ENCODE measurements around the gene FAM25A.
A peak's percentile ranks its signal among the peaks of the same experiment; 100 is the strongest.
"Not testable (repeated sequence)": the region's sequence is repeated elsewhere in the genome, so short reads cannot be mapped to it uniquely, and the experiment has no call there.

The FAM25A gene

GRCh38 chr10:87000491-87000890 lies 19.6 kb upstream of the FAM25A start:
- H3K27me3 ChIP-seq (replicated peaks; ENCODE audit: insufficient read depth, low read length): no peaks in the 10 kb centered on the region
- no peak overlapping the region for H2AFZ ChIP-seq (ENCODE audit: low read length)
- H3K36me3 ChIP-seq (replicated peaks; ENCODE audit: insufficient read depth, low read length): no peaks in the 10 kb centered on the region
- no peak overlapping the region for H3K9ac ChIP-seq (ENCODE audit: low read length)
- no peak for DNase-seq
- H3K79me2 ChIP-seq (ENCODE audit: low read length): no peaks in the 10 kb centered on the region
- no peaks in the 10 kb centered on the region for H3K9me3 ChIP-seq (replicated peaks; ENCODE audit: insufficient read depth, low read length)
- no peaks in the 10 kb centered on the region for H3K4me1 ChIP-seq (ENCODE audit: low read length)
- H4K20me1 ChIP-seq (ENCODE audit: insufficient read depth, low read length): no peaks in the 10 kb centered on the region
- no peak overlapping the region for H3K4me3 ChIP-seq (ENCODE audit: low read length)
- H3K4me2 ChIP-seq (ENCODE audit: low read depth, low read length): no peak overlapping the region
- H3F3A ChIP-seq (ENCODE audit: insufficient read depth, low read length): no peaks in the 10 kb centered on the region
- H3K9me2 ChIP-seq (replicated peaks; ENCODE audit: insufficient read depth, low read length): no peaks in the 10 kb centered on the region
- TF ChIP-seq EZH2 (optimal IDR thresholded peaks at IDR 0.05; ENCODE audit: low read depth, low read length): no peak
- no peak for TF ChIP-seq EZH2phosphoT487 (IDR thresholded peaks at IDR 0.05; ENCODE audit: low read length)
- TF ChIP-seq CTCF (IDR thresholded peaks at IDR 0.05; ENCODE audit: low read length): no peak
- H3K27ac ChIP-seq (ENCODE audit: low read length): no peak overlapping the region

DNA sequence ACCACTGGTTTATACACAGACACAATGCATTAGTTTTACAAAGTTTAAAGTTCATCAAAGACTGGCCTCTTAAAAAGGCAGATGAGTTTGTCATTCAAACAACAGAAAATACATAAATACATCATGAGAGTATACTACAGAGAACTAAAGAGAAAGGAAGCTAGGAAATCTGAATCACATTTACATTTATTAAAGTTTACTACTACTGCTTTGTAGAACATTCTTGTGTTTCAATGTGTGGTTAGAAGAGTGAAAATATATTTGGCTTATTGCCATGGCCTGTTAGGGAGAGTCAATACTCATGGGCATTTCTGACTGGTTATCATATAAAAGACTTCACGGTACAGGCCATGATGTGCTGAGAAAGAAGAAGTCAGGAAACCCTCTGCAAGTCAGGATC lies 13.0 kb upstream of the FAM25A start:
- not testable (repeated sequence) for H3K27ac ChIP-seq (ENCODE audit: low read length); H3K36me3 ChIP-seq (replicated peaks; ENCODE audit: insufficient read depth, low read length); H3F3A ChIP-seq (ENCODE audit: insufficient read depth, low read length); H3K4me3 ChIP-seq (ENCODE audit: low read length); H3K9me2 ChIP-seq (replicated peaks; ENCODE audit: insufficient read depth, low read length); H3K4me1 ChIP-seq (ENCODE audit: low read length); H3K27me3 ChIP-seq (replicated peaks; ENCODE audit: insufficient read depth, low read length); H3K4me2 ChIP-seq (ENCODE audit: low read depth, low read length); H3K79me2 ChIP-seq (ENCODE audit: low read length); H3K9me3 ChIP-seq (replicated peaks; ENCODE audit: insufficient read depth, low read length); H3K9ac ChIP-seq (ENCODE audit: low read length); H2AFZ ChIP-seq (ENCODE audit: low read length); DNase-seq; H4K20me1 ChIP-seq (ENCODE audit: insufficient read depth, low read length)

GRCh38 chr10:87007674-87008073 lies 12.4 kb upstream of the FAM25A start:
- not testable (repeated sequence) for H3K27ac ChIP-seq (ENCODE audit: low read length)

GRCh38 chr10:87008303-87008702 lies 11.8 kb upstream of the FAM25A start:
- H2AFZ ChIP-seq (ENCODE audit: low read length); H3F3A ChIP-seq (ENCODE audit: insufficient read depth, low read length); DNase-seq; H3K27me3 ChIP-seq (replicated peaks; ENCODE audit: insufficient read depth, low read length); H3K9me3 ChIP-seq (replicated peaks; ENCODE audit: insufficient read depth, low read length); H4K20me1 ChIP-seq (ENCODE audit: insufficient read depth, low read length); H3K4me2 ChIP-seq (ENCODE audit: low read depth, low read length); H3K27ac ChIP-seq (ENCODE audit: low read length); H3K36me3 ChIP-seq (replicated peaks; ENCODE audit: insufficient read depth, low read length); H3K4me1 ChIP-seq (ENCODE audit: low read length); H3K9ac ChIP-seq (ENCODE audit: low read length); H3K79me2 ChIP-seq (ENCODE audit: low read length); H3K9me2 ChIP-seq (replicated peaks; ENCODE audit: insufficient read depth, low read length); H3K4me3 ChIP-seq (ENCODE audit: low read length): not testable (repeated sequence)

More at GRCh38 chr10:87007674-87008073, 12.4 kb upstream of the FAM25A start:
- H3K4me1 ChIP-seq (ENCODE audit: low read length); H3K4me3 ChIP-seq (ENCODE audit: low read length); H3K4me2 ChIP-seq (ENCODE audit: low read depth, low read length); H3K9me2 ChIP-seq (replicated peaks; ENCODE audit: insufficient read depth, low read length); H3K36me3 ChIP-seq (replicated peaks; ENCODE audit: insufficient read depth, low read length); H3K9me3 ChIP-seq (replicated peaks; ENCODE audit: insufficient read depth, low read length); H2AFZ ChIP-seq (ENCODE audit: low read length); H3F3A ChIP-seq (ENCODE audit: insufficient read depth, low read length); H4K20me1 ChIP-seq (ENCODE audit: insufficient read depth, low read length); H3K27me3 ChIP-seq (replicated peaks; ENCODE audit: insufficient read depth, low read length); DNase-seq; H3K9ac ChIP-seq (ENCODE audit: low read length); H3K79me2 ChIP-seq (ENCODE audit: low read length): not testable (repeated sequence)

- H3K9me3 ChIP-seq (replicated peaks; ENCODE audit: insufficient read depth, low read length); H3K9me2 ChIP-seq (replicated peaks; ENCODE audit: insufficient read depth, low read length); H4K20me1 ChIP-seq (ENCODE audit: insufficient read depth, low read length); H3F3A ChIP-seq (ENCODE audit: insufficient read depth, low read length); H3K4me3 ChIP-seq (ENCODE audit: low read length); DNase-seq; H3K27ac ChIP-seq (ENCODE audit: low read length); H3K4me1 ChIP-seq (ENCODE audit: low read length); H3K79me2 ChIP-seq (ENCODE audit: low read length); H3K9ac ChIP-seq (ENCODE audit: low read length); H3K36me3 ChIP-seq (replicated peaks; ENCODE audit: insufficient read depth, low read length); H2AFZ ChIP-seq (ENCODE audit: low read length); H3K4me2 ChIP-seq (ENCODE audit: low read depth, low read length); H3K27me3 ChIP-seq (replicated peaks; ENCODE audit: insufficient read depth, low read length): not testable (repeated sequence)
Measured at GRCh38 chr10:87009134-87009696, 10.9 kb upstream of the FAM25A start.

GRCh38 chr10:87013528-87013927 lies 6.6 kb upstream of the FAM25A start:
- not testable (repeated sequence) for H3K27ac ChIP-seq (ENCODE audit: low read length); H3K36me3 ChIP-seq (replicated peaks; ENCODE audit: insufficient read depth, low read length); H2AFZ ChIP-seq (ENCODE audit: low read length); H3K9me2 ChIP-seq (replicated peaks; ENCODE audit: insufficient read depth, low read length); H3K9ac ChIP-seq (ENCODE audit: low read length); H4K20me1 ChIP-seq (ENCODE audit: insufficient read depth, low read length); H3K9me3 ChIP-seq (replicated peaks; ENCODE audit: insufficient read depth, low read length); H3K4me1 ChIP-seq (ENCODE audit: low read length); H3K79me2 ChIP-seq (ENCODE audit: low read length); H3F3A ChIP-seq (ENCODE audit: insufficient read depth, low read length); H3K4me3 ChIP-seq (ENCODE audit: low read length); H3K4me2 ChIP-seq (ENCODE audit: low read depth, low read length); H3K27me3 ChIP-seq (replicated peaks; ENCODE audit: insufficient read depth, low read length)
- peak; percentile 14 for DNase-seq

DNA sequence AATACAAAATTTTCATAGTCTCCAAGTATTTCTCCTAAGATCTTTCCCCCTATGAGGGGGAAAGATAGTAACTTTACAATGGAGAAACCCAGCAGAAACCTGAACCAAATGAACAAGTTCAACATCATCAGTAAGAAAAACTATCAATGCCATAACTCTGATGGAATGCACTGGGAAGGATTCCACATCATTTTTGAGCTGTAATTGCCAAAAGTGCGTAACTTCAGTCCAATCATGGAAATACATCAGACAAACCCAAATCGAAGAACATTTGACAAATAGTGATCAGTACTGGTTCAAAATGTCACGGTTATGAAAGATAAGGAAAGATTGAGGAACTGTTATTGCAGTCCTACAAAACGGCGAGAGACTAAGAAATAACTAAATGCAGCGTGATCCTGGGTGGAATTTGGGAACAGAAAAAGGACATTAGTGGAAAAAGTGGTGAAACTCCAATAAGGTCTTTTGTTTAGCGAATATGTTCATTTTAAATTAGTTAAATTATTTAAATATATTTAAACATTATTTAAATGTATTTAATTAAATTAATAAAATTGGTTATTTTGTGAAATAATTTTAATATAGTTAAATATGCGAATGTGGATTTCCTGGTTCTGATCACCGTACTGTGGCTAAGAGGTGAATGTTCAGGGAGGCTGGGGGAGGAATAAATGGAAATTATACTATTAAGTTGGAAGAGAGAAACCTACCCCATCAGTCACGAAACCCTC lies 4.9 kb upstream of the FAM25A start:
- not testable (repeated sequence) for H3K79me2 ChIP-seq (ENCODE audit: low read length); H3K27ac ChIP-seq (ENCODE audit: low read length); H3K9me3 ChIP-seq (replicated peaks; ENCODE audit: insufficient read depth, low read length); H3K4me3 ChIP-seq (ENCODE audit: low read length); H3K9ac ChIP-seq (ENCODE audit: low read length); H3K9me2 ChIP-seq (replicated peaks; ENCODE audit: insufficient read depth, low read length); H4K20me1 ChIP-seq (ENCODE audit: insufficient read depth, low read length); H2AFZ ChIP-seq (ENCODE audit: low read length); H3K4me2 ChIP-seq (ENCODE audit: low read depth, low read length); DNase-seq; H3K27me3 ChIP-seq (replicated peaks; ENCODE audit: insufficient read depth, low read length); H3K4me1 ChIP-seq (ENCODE audit: low read length); H3F3A ChIP-seq (ENCODE audit: insufficient read depth, low read length); H3K36me3 ChIP-seq (replicated peaks; ENCODE audit: insufficient read depth, low read length)
